ES-I3 (cell line): ENCODE measurements around the gene CAPN5.
"Not testable (repeated sequence)": the region's sequence is repeated elsewhere in the genome, so short reads cannot be mapped to it uniquely, and the experiment has no call there.

Source experiments
- H3K36me3 ChIP-seq: 2 replicates; pipeline ENCODE4 v1.6.1; 2013; ENCODE audit warnings: mild to moderate bottlenecking, low read length, control low read depth, moderate library complexity; ENCODE audit not compliant: insufficient read depth
- H3K4me1 ChIP-seq: 2 replicates; pipeline ENCODE4 v1.6.1; 2013; ENCODE audit warnings: mild to moderate bottlenecking, control low read depth, low read length; ENCODE audit not compliant: insufficient read depth
- H3K9ac ChIP-seq: 2 replicates; pipeline ENCODE4 v1.6.1; 2013; ENCODE audit warnings: low read depth, mild to moderate bottlenecking, low read length, moderate library complexity
- H3K9me3 ChIP-seq: 2 replicates; pipeline ENCODE4 v1.6.1; 2013; ENCODE audit warnings: mild to moderate bottlenecking, low read length, moderate library complexity; ENCODE audit not compliant: control insufficient read depth, insufficient read depth

CAPN5 gene

GRCh38 chr11:77051511-77051910 is 15.3 kb upstream of the CAPN5 start:
- Histone ChIP-seq H3K9me3 (no peaks in the 10 kb centered on the region), H3K4me1 (no peaks in the 10 kb centered on the region), H3K9ac (no peak overlapping the region), H3K36me3 (no peaks in the 10 kb centered on the region)

DNA sequence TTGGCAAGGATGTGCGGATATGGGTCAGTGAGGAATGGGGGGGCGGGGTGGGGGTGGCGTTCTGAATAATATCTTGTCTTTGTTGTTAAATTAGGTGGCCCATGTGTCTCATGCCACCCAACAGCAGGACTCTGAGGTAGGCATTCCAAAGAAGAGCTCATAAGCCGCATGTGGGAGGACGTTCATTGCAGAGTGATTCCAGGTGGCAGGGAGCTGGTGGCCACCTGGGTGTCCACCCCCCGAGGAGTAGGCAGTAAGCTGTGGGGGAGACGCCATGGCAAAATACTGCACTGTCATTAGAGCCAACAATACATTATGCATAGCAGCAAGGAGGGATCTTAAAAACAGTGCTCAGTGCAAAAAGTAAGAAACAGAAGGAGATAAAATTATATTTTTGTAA is 14.3 kb upstream of the CAPN5 start:
- Histone ChIP-seq H3K4me1 (no peaks in the 10 kb centered on the region), H3K36me3 (no peaks in the 10 kb centered on the region), H3K9ac (no peak overlapping the region), H3K9me3 (no peaks in the 10 kb centered on the region)

- Histone ChIP-seq H3K36me3 (no peaks in the 10 kb centered on the region), H3K9ac (no peak overlapping the region), H3K9me3 (no peaks in the 10 kb centered on the region), H3K4me1 (no peaks in the 10 kb centered on the region)
Measured at GRCh38 chr11:77053217-77054015, 13.4 kb upstream of the CAPN5 start.

- H3K9ac ChIP-seq: no peak overlapping the region
- H3K36me3 ChIP-seq: no peaks in the 10 kb centered on the region
- no peaks in the 10 kb centered on the region for H3K4me1 ChIP-seq
- H3K9me3 ChIP-seq: no peaks in the 10 kb centered on the region
Measured at GRCh38 chr11:77054084-77054483, 12.7 kb upstream of the CAPN5 start.

GRCh38 chr11:77055101-77055561 is 11.6 kb upstream of the CAPN5 start:
- Histone ChIP-seq H3K36me3 (no peaks in the 10 kb centered on the region), H3K9me3 (no peaks in the 10 kb centered on the region), H3K9ac (no peak overlapping the region), H3K4me1 (no peaks in the 10 kb centered on the region)

DNA sequence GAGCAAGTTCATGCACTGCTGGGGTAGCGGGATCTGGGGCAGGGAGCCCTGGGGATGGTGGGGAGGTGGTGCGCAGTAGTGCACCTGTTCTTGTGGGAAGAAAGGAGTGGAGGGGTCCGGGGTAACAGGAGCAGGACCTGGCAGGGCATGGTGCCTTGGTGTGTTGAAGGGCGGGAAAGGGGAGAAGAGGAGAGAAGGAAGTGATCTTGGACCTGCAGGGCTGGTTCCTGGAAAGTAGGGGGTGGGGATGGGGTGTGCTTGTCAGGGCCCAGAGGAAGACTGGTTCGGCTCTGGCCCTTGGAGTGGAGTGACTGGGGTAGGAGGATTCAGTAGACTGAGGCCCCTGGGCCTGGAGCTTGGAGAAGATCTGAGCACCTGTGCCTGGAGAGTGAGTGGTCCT is 10.9 kb upstream of the CAPN5 start:
- Histone ChIP-seq H3K36me3 (no peaks in the 10 kb centered on the region), H3K9ac (no peak overlapping the region), H3K9me3 (no peaks in the 10 kb centered on the region), H3K4me1 (no peaks in the 10 kb centered on the region)

GRCh38 chr11:77056814-77057402 is 9.9 kb upstream of the CAPN5 start:
- Histone ChIP-seq H3K9ac (no peak overlapping the region), H3K9me3 (no peaks in the 10 kb centered on the region), H3K4me1 (no peaks in the 10 kb centered on the region), H3K36me3 (no peaks in the 10 kb centered on the region)

DNA sequence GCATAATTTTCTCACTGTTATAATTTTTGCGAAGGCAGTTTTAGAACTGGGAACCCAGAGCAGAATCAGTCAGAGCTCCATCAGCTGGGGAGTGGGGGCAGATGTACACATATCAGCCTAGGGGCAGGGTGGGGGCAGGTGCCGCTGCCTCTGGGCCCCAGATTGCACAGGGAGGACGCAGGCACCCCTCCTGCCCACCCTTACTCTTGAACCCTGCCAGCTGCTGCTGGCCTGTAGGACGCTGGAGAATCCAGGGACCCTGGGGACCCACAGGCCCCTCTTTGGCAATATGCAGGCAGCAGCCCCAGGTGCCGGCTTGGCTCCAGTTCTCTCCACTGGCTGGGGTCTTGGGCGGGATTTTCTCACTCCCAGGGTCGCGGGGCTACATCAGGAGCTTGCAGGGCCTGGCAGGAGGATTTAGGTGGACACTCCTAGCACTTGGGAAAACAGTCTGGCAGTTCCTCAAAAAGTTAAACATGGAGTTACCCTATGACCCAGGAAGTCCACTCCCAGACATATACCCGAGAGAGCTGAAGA is 8.8 kb upstream of the CAPN5 start:
- Histone ChIP-seq H3K4me1 (no peaks in the 10 kb centered on the region), H3K9ac (no peak overlapping the region), H3K36me3 (no peaks in the 10 kb centered on the region), H3K9me3 (no peaks in the 10 kb centered on the region)

- Histone ChIP-seq H3K9me3 (no peaks in the 10 kb centered on the region), H3K36me3 (no peaks in the 10 kb centered on the region), H3K4me1 (no peaks in the 10 kb centered on the region), H3K9ac (no peak overlapping the region)
Measured at GRCh38 chr11:77058900-77059299, 7.9 kb upstream of the CAPN5 start.

DNA sequence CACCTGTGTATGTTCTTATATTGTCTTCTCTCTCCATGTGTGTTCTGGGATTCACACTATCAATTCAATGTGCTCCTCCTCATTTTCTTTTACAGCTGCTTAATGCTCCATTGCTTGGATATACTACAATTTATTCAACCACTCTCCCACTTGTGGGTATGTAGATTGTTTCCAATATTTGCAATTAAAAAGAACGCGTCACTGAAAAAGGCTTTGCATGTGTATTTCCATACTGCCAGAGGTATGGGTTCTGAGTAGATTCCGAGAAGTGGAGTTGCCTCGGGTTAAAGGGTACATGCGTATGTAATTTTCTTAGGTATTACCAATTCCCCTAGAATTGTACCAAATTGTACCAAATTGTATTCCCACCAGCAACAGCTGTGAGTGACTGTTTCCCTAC is 7.0 kb upstream of the CAPN5 start:
- H3K9me3 ChIP-seq: no peaks in the 10 kb centered on the region
- H3K4me1 ChIP-seq: no peaks in the 10 kb centered on the region
- no peak overlapping the region for H3K9ac ChIP-seq
- H3K36me3 ChIP-seq: no peaks in the 10 kb centered on the region

GRCh38 chr11:77060234-77060633 is 6.5 kb upstream of the CAPN5 start:
- no peaks in the 10 kb centered on the region for H3K36me3 ChIP-seq
- no peak overlapping the region for H3K9ac ChIP-seq
- no peaks in the 10 kb centered on the region for H3K9me3 ChIP-seq
- 0 out of 2 replicates have a peak, but pooled peaks cover under 1% of the 10 kb centered on the region for H3K4me1 ChIP-seq

- not testable (repeated sequence) for H3K36me3 ChIP-seq, H3K4me1 ChIP-seq, H3K9me3 ChIP-seq, H3K9ac ChIP-seq
Measured at GRCh38 chr11:77061258-77061657, 5.5 kb upstream of the CAPN5 start.

- Histone ChIP-seq H3K36me3 (no peaks in the 10 kb centered on the region), H3K4me1 (0 out of 2 replicates have a peak, but pooled peaks cover 6% of the 10 kb centered on the region), H3K9ac (no peak overlapping the region), H3K9me3 (no peaks in the 10 kb centered on the region)
Measured at GRCh38 chr11:77062924-77063323, 3.8 kb upstream of the CAPN5 start.

DNA sequence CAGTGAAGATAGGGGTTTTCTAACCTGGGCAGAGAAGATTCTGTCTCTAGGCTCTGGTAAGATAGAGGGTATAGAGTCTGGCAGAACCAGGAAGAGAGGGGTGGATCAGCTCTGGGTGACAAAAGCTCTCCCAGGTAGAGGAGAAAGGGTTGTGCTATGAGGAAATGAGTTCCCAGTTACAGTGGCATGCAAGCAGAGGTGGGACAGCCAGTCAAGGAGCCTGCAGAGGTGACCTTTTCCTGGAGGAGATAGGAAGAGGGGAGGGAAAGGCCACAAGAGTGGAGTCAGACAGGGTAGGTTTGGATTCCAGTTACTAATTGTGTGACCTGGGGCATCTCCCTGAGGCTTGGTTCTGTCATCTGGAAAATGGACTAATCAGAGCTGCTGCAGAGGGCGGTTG is 3.4 kb upstream of the CAPN5 start:
- H3K9ac ChIP-seq: no peak overlapping the region
- H3K9me3 ChIP-seq: no peaks in the 10 kb centered on the region
- no peaks in the 10 kb centered on the region for H3K36me3 ChIP-seq
- H3K4me1 ChIP-seq: 0 out of 2 replicates have a peak, but pooled peaks cover 6% of the 10 kb centered on the region

GRCh38 chr11:77063861-77064260 is 2.9 kb upstream of the CAPN5 start:
- H3K9ac ChIP-seq: no peak overlapping the region
- no peaks in the 10 kb centered on the region for H3K36me3 ChIP-seq
- H3K4me1 ChIP-seq: 0 out of 2 replicates have a peak, but pooled peaks cover 6% of the 10 kb centered on the region
- H3K9me3 ChIP-seq: no peaks in the 10 kb centered on the region
